Activated naive CD4-positive, alpha-beta T cell treated with anti-CD3 and anti-CD28 coated beads, Interleukin-2, amount 50 U/mL, for 24 hours (primary cell): ENCODE results near the gene ZNF526.

ENCODE experiments used
- H3K27ac Mint-ChIP-seq: one replicate; pipeline ENCODE4 v1.8.0; 2021; ENCODE audit warnings: mild to moderate bottlenecking, mixed read lengths
- H3K27me3 Mint-ChIP-seq: one replicate; pipeline ENCODE4 v1.8.0; 2021; ENCODE audit warnings: mixed read lengths
- H3K36me3 Mint-ChIP-seq: one replicate; pipeline ENCODE4 v1.8.0; 2021; ENCODE audit warnings: mixed read lengths
- H3K4me1 Mint-ChIP-seq: one replicate; pipeline ENCODE4 v1.8.0; 2021; ENCODE audit warnings: mixed read lengths
- H3K4me3 Mint-ChIP-seq: one replicate; pipeline ENCODE4 v1.8.0; 2021; ENCODE audit warnings: mild to moderate bottlenecking, mixed read lengths
- H3K9me3 Mint-ChIP-seq: one replicate; pipeline ENCODE4 v1.8.0; 2021; ENCODE audit warnings: mixed read lengths

ZNF526 gene

DNA sequence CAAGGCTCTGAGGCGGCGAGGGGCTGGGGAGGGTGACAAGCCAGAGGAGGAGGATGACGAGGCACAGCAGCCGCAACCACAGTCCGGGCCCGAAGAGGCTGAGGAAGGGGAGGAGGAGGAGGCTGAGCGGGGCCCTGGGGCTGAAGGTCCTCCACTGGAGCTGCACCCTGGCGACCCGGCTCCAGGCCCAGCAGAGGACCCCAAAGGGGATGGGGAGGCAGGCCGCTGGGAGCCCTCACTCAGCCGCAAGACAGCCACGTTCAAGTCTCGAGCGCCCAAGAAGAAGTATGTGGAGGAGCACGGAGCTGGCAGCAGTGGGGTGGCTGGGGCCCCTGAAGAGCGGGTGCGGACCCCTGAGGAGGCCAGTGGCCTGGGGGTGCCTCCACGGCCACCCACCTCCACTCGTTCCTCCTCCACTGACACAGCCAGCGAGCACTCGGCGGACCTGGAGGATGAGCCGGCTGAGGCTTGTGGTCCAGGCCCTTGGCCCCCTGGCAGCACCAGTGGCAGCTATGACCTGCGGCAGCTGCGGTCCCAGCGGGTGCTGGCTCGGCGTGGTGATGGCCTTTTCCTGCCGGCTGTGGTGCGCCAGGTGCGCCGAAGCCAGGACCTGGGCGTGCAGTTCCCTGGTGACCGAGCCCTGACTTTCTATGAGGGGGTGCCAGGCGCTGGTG is 51.9 kb downstream of the ZNF526 start:
- Mint-ChIP-seq H3K4me1 (peaks cover 57% of the 10 kb centered on the region), H3K9me3 (no peaks in the 10 kb centered on the region)

DNA sequence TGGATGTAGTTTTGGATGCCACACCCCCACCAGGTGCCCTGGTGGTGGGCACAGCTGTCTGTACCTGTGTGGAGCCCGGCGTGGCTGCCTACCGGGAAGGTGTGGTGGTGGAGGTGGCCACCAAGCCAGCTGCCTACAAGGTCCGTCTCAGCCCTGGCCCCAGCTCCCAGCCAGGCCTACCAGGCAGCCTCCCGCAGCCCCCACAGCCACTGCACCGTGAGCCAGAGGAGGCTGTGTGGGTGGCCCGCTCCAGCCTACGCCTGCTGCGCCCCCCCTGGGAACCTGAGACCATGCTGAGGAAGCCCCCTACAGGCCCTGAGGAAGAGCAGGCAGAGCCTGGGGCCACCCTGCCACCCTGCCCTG is 52.4 kb downstream of the ZNF526 start:
- Mint-ChIP-seq H3K4me1 (peaks cover 59% of the 10 kb centered on the region), H3K27me3 (no peaks in the 10 kb centered on the region), H3K4me3 (no peak overlapping the region), H3K27ac (no peak overlapping the region), H3K9me3 (no peaks in the 10 kb centered on the region), H3K36me3 (peaks cover 3% of the 10 kb centered on the region)

More for the DNA sequence above, 51.9 kb downstream of the ZNF526 start:
- no peaks in the 10 kb centered on the region for H3K27me3 Mint-ChIP-seq
- H3K27ac Mint-ChIP-seq = no peak overlapping the region
- no peak overlapping the region for H3K4me3 Mint-ChIP-seq
- H3K36me3 Mint-ChIP-seq = peaks cover 3% of the 10 kb centered on the region

DNA sequence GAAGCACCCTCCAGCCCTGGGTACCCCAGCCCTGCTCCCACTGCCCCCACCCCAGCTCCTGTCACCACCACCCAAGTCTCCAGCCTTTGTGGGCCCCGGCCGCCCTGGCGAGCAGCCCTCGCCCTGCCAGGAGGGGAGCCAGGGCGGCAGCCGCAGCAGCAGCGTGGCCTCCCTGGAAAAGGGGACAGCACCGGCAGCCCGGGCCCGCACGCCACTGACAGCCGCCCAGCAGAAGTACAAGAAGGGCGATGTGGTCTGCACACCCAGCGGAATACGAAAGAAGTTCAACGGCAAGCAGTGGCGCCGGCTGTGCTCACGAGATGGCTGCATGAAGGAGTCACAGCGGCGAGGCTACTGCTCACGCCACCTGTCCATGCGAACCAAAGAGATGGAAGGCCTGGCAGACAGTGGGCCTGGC is 52.9 kb downstream of the ZNF526 start:
- Mint-ChIP-seq H3K36me3 (peaks cover 3% of the 10 kb centered on the region), H3K4me1 (peaks cover 54% of the 10 kb centered on the region), H3K9me3 (no peaks in the 10 kb centered on the region), H3K27me3 (no peaks in the 10 kb centered on the region), H3K27ac (no peak overlapping the region), H3K4me3 (no peak overlapping the region)

GRCh38 chr19:42273407-42274064 is 53.4 kb downstream of the ZNF526 start:
- Mint-ChIP-seq H3K4me3 (peak overlapping the region; percentile 3), H3K9me3 (no peaks in the 10 kb centered on the region), H3K27me3 (no peaks in the 10 kb centered on the region), H3K4me1 (peaks cover 57% of the 10 kb centered on the region), H3K27ac (no peak overlapping the region), H3K36me3 (peaks cover 3% of the 10 kb centered on the region)

- Mint-ChIP-seq H3K27ac (peak overlapping the region; percentile 46), H3K4me3 (no peak overlapping the region), H3K4me1 (peaks cover 63% of the 10 kb centered on the region)
Measured at GRCh38 chr19:42274065-42274682, 54.1 kb downstream of the ZNF526 start.

DNA sequence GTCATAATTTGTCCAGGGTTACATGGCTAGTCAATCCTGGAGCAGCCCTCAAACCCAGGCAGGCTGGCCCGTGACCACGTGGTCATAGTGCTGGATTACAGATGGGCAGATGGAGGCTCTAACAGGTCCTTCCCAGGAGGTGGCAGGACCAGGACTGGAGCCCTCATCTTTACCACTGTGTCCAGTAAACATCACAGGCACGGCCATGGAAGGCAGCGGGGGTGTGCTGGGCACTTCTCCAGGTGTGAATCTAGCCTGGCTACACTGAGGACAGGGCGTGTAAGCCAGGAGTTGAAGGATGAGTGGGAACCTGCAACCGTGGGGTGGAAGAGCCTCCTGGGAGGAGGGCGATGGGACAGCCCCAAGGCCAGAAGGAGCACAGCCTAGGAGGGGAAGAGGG is 55.0 kb downstream of the ZNF526 start:
- Mint-ChIP-seq H3K36me3 (peaks cover 3% of the 10 kb centered on the region), H3K4me1 (peaks cover 63% of the 10 kb centered on the region), H3K9me3 (no peaks in the 10 kb centered on the region), H3K27me3 (no peaks in the 10 kb centered on the region), H3K4me3 (no peak overlapping the region), H3K27ac (no peak overlapping the region)

More at GRCh38 chr19:42274065-42274682, 54.1 kb downstream of the ZNF526 start:
- H3K27me3 Mint-ChIP-seq = no peaks in the 10 kb centered on the region
- H3K36me3 Mint-ChIP-seq = peaks cover 3% of the 10 kb centered on the region
- H3K9me3 Mint-ChIP-seq = no peaks in the 10 kb centered on the region

DNA sequence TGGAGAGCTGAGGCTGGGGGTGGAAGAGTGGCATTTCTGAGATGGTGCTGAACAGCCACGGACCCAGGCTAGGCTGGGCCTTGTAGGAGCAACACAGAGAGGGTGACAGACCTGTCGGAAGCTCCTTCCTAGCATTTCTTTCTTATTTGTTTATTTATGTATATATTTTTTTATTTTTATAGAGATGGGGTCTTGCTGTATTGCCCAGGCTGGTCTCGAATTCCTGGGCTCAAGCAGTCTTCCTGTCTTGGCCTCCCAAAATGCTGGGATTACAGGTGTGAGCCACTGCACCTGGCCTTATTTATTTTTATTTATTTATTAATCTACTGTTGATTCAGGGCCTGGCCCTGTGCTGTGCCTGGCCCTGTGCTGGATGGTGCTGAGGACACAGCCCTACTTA is 55.4 kb downstream of the ZNF526 start:
- H3K9me3 Mint-ChIP-seq = no peaks in the 10 kb centered on the region
- H3K36me3 Mint-ChIP-seq = peaks cover 3% of the 10 kb centered on the region
- no peak overlapping the region for H3K27ac Mint-ChIP-seq
- H3K4me1 Mint-ChIP-seq = peaks cover 59% of the 10 kb centered on the region
- no peak overlapping the region for H3K4me3 Mint-ChIP-seq
- H3K27me3 Mint-ChIP-seq = no peaks in the 10 kb centered on the region

- Mint-ChIP-seq H3K27me3 (no peaks in the 10 kb centered on the region), H3K9me3 (no peaks in the 10 kb centered on the region), H3K36me3 (peaks cover 3% of the 10 kb centered on the region), H3K27ac (no peak overlapping the region), H3K4me3 (peak overlapping the region; percentile 1), H3K4me1 (peaks cover 55% of the 10 kb centered on the region)
Measured at GRCh38 chr19:42276284-42276683, 56.2 kb downstream of the ZNF526 start.

- peaks cover 56% of the 10 kb centered on the region for H3K4me1 Mint-ChIP-seq
Measured at GRCh38 chr19:42276821-42277220, 56.7 kb downstream of the ZNF526 start.

More at GRCh38 chr19:42276821-42277220, 56.7 kb downstream of the ZNF526 start:
- H3K36me3 Mint-ChIP-seq = peaks cover 3% of the 10 kb centered on the region
- no peak overlapping the region for H3K4me3 Mint-ChIP-seq
- no peaks in the 10 kb centered on the region for H3K27me3 Mint-ChIP-seq
- H3K9me3 Mint-ChIP-seq = no peaks in the 10 kb centered on the region
- no peak overlapping the region for H3K27ac Mint-ChIP-seq
